WERI-Rb-1 (cell line): ENCODE measurements around the gene ZNF195.

ENCODE experiments used
- DNase-seq: peaks from one replicate; pipeline ENCODE4 v3.0.0-alpha.2; 2020
- H3K27ac ChIP-seq: fragments of 250-450 bp; sonication (Bioruptor Pico); 2 replicates; pipeline ENCODE4 v1.5.1; 2020; ENCODE audit warnings: mild to moderate bottlenecking, moderate library complexity
- H3K27me3 ChIP-seq: fragments of 250-450 bp; sonication (Bioruptor Pico); 2 replicates; pipeline ENCODE4 v1.5.1; 2021; ENCODE audit warnings: mild to moderate bottlenecking, low read depth, moderate library complexity; ENCODE audit not compliant: insufficient read depth, severe bottlenecking
- H3K36me3 ChIP-seq: fragments of 250-450 bp; sonication (Bioruptor Pico); 2 replicates; pipeline ENCODE4 v1.5.1; 2020; ENCODE audit warnings: mild to moderate bottlenecking, moderate library complexity
- H3K4me3 ChIP-seq: 2 replicates; pipeline ENCODE4 v1.5.1; 2011; ENCODE audit warnings: low read depth, mild to moderate bottlenecking, control low read depth, low read length
- H3K9me3 ChIP-seq: fragments of 250-450 bp; sonication (Bioruptor Pico); 2 replicates; pipeline ENCODE4 v1.5.1; 2021; ENCODE audit warnings: mild to moderate bottlenecking, moderate library complexity; ENCODE audit not compliant: severe bottlenecking
- TF ChIP-seq, protein P1 (sequence below): IDR thresholded peaks from 2 replicates; pipeline ENCODE4 v1.5.1; 2011; ENCODE audit warnings: low read depth, mild to moderate bottlenecking, control low read depth, inconsistent platforms, low read length

Gene ZNF195

DNA sequence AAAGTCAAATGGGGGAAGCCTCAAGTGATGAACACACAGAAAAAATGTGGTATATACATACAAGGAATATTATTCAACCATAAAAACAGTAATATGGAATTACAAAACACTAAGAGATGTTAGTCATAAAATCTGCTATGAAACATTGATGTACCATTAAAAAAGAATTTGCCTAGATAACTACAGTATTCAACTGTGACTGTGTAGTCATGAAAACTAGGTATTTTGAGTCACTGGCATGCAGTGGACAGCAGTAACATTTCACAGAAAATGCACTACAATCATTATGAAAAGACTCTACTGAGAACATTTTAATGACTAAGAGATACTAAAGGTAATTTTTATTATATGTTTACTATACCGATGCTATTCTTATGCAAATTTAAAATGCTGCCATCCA is 11.7 kb downstream of the ZNF195 start:
- H3K9me3 ChIP-seq = peaks cover 12% of the 10 kb centered on the region
- no peak overlapping the region for H3K4me3 ChIP-seq
- no peak for DNase-seq
- TF ChIP-seq, protein P1, sequence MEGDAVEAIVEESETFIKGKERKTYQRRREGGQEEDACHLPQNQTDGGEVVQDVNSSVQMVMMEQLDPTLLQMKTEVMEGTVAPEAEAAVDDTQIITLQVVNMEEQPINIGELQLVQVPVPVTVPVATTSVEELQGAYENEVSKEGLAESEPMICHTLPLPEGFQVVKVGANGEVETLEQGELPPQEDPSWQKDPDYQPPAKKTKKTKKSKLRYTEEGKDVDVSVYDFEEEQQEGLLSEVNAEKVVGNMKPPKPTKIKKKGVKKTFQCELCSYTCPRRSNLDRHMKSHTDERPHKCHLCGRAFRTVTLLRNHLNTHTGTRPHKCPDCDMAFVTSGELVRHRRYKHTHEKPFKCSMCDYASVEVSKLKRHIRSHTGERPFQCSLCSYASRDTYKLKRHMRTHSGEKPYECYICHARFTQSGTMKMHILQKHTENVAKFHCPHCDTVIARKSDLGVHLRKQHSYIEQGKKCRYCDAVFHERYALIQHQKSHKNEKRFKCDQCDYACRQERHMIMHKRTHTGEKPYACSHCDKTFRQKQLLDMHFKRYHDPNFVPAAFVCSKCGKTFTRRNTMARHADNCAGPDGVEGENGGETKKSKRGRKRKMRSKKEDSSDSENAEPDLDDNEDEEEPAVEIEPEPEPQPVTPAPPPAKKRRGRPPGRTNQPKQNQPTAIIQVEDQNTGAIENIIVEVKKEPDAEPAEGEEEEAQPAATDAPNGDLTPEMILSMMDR = no peak
- peaks cover 98% of the 10 kb centered on the region for H3K36me3 ChIP-seq
- H3K27me3 ChIP-seq = no peaks in the 10 kb centered on the region
- no peak overlapping the region for H3K27ac ChIP-seq

DNA sequence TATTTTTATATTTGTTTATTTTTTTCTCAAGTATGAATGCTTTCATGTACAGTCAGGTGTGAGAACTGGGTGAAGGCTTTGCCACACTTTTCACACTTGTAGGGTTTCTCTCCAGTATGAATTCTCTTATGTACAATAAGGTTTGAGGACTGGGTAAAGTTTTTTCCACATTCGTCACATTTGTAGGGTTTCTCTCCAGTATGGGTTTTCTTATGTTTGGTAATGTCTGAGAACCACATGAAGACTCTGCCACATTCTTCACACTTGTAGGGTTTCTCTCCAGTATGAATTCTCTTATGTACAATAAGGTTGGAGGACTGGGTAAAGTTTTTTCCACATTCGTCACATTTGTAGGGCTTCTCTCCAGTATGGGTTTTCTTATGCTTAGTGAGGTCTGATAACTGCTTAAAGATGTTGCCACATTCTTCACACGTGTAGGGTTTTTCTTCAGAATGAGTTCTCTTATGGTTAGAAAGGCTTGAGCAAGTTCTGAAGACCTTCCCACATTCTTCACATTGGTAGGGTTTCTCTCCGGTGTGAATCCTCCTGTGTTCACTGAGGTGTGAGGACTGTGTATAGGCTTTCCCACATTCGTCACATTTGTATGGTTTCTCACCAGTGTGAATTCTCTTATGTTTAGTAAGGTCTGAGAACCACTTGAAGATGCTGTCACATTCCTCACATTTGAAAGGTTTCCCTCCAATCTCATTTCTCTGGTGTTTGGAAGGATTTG is 19.7 kb downstream of the ZNF195 start:
- H3K9me3 ChIP-seq = peaks cover 55% of the 10 kb centered on the region
- H3K27ac ChIP-seq = no peak overlapping the region
- DNase-seq = no peak
- peaks cover 63% of the 10 kb centered on the region for H3K36me3 ChIP-seq
- TF ChIP-seq, protein P1 = no peak
- H3K4me3 ChIP-seq = no peak overlapping the region
- H3K27me3 ChIP-seq = no peaks in the 10 kb centered on the region

- no peak overlapping the region for H3K27ac ChIP-seq
- no peak overlapping the region for H3K4me3 ChIP-seq
- H3K36me3 ChIP-seq = peaks cover 52% of the 10 kb centered on the region
- DNase-seq = no peak
- no peaks in the 10 kb centered on the region for H3K27me3 ChIP-seq
- peaks cover 50% of the 10 kb centered on the region for H3K9me3 ChIP-seq
- TF ChIP-seq, protein P1 = no peak
These were observed 20.8 kb downstream of the ZNF195 start for GRCh38 chr11:3357994-3358676.

GRCh38 chr11:3357302-3357701 is 21.6 kb downstream of the ZNF195 start:
- TF ChIP-seq, protein P1 = no peak
- no peak overlapping the region for H3K27ac ChIP-seq
- no peaks in the 10 kb centered on the region for H3K27me3 ChIP-seq
- no peak for DNase-seq
- H3K9me3 ChIP-seq = peaks cover 49% of the 10 kb centered on the region
- no peak overlapping the region for H3K4me3 ChIP-seq
- H3K36me3 ChIP-seq = peaks cover 44% of the 10 kb centered on the region

GRCh38 chr11:3356858-3357257 is 22.1 kb downstream of the ZNF195 start:
- Histone ChIP-seq H3K9me3 (peaks cover 46% of the 10 kb centered on the region), H3K36me3 (peaks cover 39% of the 10 kb centered on the region), H3K4me3 (no peak overlapping the region), H3K27me3 (no peaks in the 10 kb centered on the region), H3K27ac (no peak overlapping the region)
- TF ChIP-seq, protein P1 = no peak
- DNase-seq = no peak

- H3K27me3 ChIP-seq = no peaks in the 10 kb centered on the region
- no peak overlapping the region for H3K4me3 ChIP-seq
- DNase-seq = no peak
- H3K36me3 ChIP-seq = peaks cover 2% of the 10 kb centered on the region
- TF ChIP-seq, protein P1 = no peak
- H3K9me3 ChIP-seq = peaks cover 11% of the 10 kb centered on the region
- H3K27ac ChIP-seq = no peak overlapping the region
These were observed 25.9 kb downstream of the ZNF195 start for GRCh38 chr11:3353066-3353465.
